Mesendoderm (in vitro differentiated cells): ENCODE data around the gene DESI2.
"Not testable (repeated sequence)": the region's sequence is repeated elsewhere in the genome, so short reads cannot be mapped to it uniquely, and the experiment has no call there.

Experiments
- DNase-seq: peaks from one replicate; pipeline ENCODE4 v3.0.0; 2013
- H2AK5ac ChIP-seq: 2 replicates; pipeline ENCODE4 v1.6.1; 2013; ENCODE audit warnings: low read length, inconsistent platforms
- H2BK120ac ChIP-seq: 2 replicates; pipeline ENCODE4 v1.6.1; 2013; ENCODE audit warnings: low read depth, mild to moderate bottlenecking, low read length, moderate library complexity, mixed read lengths
- H2BK15ac ChIP-seq: replicated peaks from 2 replicates; pipeline ENCODE4 v1.6.1; 2013; ENCODE audit warnings: low read depth, mild to moderate bottlenecking, moderate library complexity
- H2BK5ac ChIP-seq: 2 replicates; pipeline ENCODE4 v1.6.1; 2013; ENCODE audit warnings: low read length, inconsistent platforms
- H3K18ac ChIP-seq: 2 replicates; pipeline ENCODE4 v1.6.1; 2013; ENCODE audit warnings: mild to moderate bottlenecking, low read length, mixed read lengths
- H3K23ac ChIP-seq: one replicate; pipeline ENCODE4 v1.6.1; 2013; ENCODE audit warnings: low read length
- H3K27ac ChIP-seq: 2 replicates; pipeline ENCODE4 v1.5.1; 2013; ENCODE audit warnings: low read depth, mild to moderate bottlenecking, inconsistent platforms, low read length, moderate library complexity
- H3K27me3 ChIP-seq: 2 replicates; pipeline ENCODE4 v1.6.1; 2013; ENCODE audit warnings: low read length, control low read depth, mild to moderate bottlenecking, inconsistent platforms; ENCODE audit not compliant: insufficient read depth, poor library complexity
- H3K36me3 ChIP-seq: 2 replicates; pipeline ENCODE4 v1.6.1; 2013; ENCODE audit warnings: low read length, inconsistent platforms; ENCODE audit not compliant: control insufficient read depth, insufficient read depth
- H3K4ac ChIP-seq: one replicate; pipeline ENCODE4 v1.6.1; 2013; ENCODE audit warnings: low read depth, mild to moderate bottlenecking, low read length, moderate library complexity
- H3K4me1 ChIP-seq: 2 replicates; pipeline ENCODE4 v1.6.1; 2013; ENCODE audit warnings: low read depth, low read length, inconsistent platforms; ENCODE audit not compliant: control insufficient read depth
- H3K4me2 ChIP-seq: 2 replicates; pipeline ENCODE4 v1.6.1; 2013; ENCODE audit warnings: low read length
- H3K4me3 ChIP-seq: 2 replicates; pipeline ENCODE4 v1.5.1; 2013; ENCODE audit warnings: mild to moderate bottlenecking, low read length
- H3K56ac ChIP-seq: one replicate; pipeline ENCODE4 v1.6.1; 2013; ENCODE audit warnings: low read length
- H3K79me1 ChIP-seq: 2 replicates; pipeline ENCODE4 v1.6.1; 2013; ENCODE audit warnings: low read length, inconsistent platforms
- H3K79me2 ChIP-seq: 2 replicates; pipeline ENCODE4 v1.6.1; 2013; ENCODE audit warnings: mild to moderate bottlenecking, low read length; ENCODE audit not compliant: control insufficient read depth, insufficient read depth
- H3K9ac ChIP-seq: 2 replicates; pipeline ENCODE4 v1.6.1; 2013; ENCODE audit warnings: low read length, inconsistent platforms
- H4K5ac ChIP-seq: one replicate; pipeline ENCODE4 v1.6.1; 2013; ENCODE audit warnings: low read length
- H4K8ac ChIP-seq: one replicate; pipeline ENCODE4 v1.6.1; 2013; ENCODE audit warnings: low read depth, mild to moderate bottlenecking, control low read depth, low read length, moderate library complexity
- WGBS: extraction: QIAGEN DNeasy Blood & Tissue Kit; methylation state at CpG from one replicate; pipeline ENCODE4 v1.1.7; 2013; ENCODE audit warnings: low lambda C conversion rate, missing lambda C conversion rate; ENCODE audit not compliant: insufficient coverage; ENCODE audit errors: extremely low coverage; 5-methylcytosine and 5-hydroxymethylcytosine counted together

The DESI2 gene

GRCh38 chr1:244657421-244657820, 4.5 kb downstream of the DESI2 start:
- no peak overlapping the region for H3K4ac ChIP-seq
- H3K79me2 ChIP-seq: peaks cover 59% of the 10 kb centered on the region
- no peak for DNase-seq
- no peak overlapping the region for H3K18ac ChIP-seq
- H3K4me2 ChIP-seq: no peak overlapping the region
- H3K4me1 ChIP-seq: peaks cover 2% of the 10 kb centered on the region
- H2BK120ac ChIP-seq: no peak overlapping the region
- no peak overlapping the region for H3K9ac ChIP-seq
- H4K8ac ChIP-seq: no peak overlapping the region
- H2BK5ac ChIP-seq: no peak overlapping the region
- H4K5ac ChIP-seq: no peak overlapping the region
- H3K79me1 ChIP-seq: peaks cover 16% of the 10 kb centered on the region
- H3K27ac ChIP-seq: no peak overlapping the region
- H2BK15ac ChIP-seq: no peak overlapping the region
- H3K23ac ChIP-seq: no peak overlapping the region
- H3K4me3 ChIP-seq: no peak overlapping the region
- no CpG with 5 or more reads among the region's 3 CpGs for WGBS
- H3K56ac ChIP-seq: no peak overlapping the region
- H3K36me3 ChIP-seq: peaks cover 2% of the 10 kb centered on the region
- H2AK5ac ChIP-seq: no peak overlapping the region
- no peaks in the 10 kb centered on the region for H3K27me3 ChIP-seq

DNA sequence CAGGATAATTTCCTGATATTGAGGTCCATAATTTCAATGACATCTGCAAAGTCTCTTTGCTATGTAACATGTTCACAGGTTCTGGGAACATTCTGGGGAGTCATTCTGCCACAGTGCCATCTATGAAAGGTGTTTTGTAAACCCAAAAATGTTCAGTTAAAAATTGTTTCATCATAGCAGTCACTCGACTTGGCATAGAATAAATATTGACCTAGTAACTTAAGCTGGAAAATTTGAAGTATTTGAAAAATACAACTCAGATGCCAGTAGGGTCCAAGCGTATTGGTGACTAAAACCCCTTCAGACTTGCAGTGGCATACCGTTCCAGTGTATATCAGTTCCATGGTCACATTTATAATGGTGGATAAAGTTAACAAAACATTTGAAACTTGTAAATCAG, 6.8 kb downstream of the DESI2 start:
- Histone ChIP-seq H2BK120ac (no peak overlapping the region), H3K27ac (no peak overlapping the region), H3K18ac (no peak overlapping the region), H3K36me3 (peaks cover 2% of the 10 kb centered on the region), H3K9ac (no peak overlapping the region), H3K27me3 (no peaks in the 10 kb centered on the region), H3K4ac (no peak overlapping the region), H4K8ac (no peak overlapping the region), H2BK15ac (no peak overlapping the region), H3K4me2 (no peak overlapping the region), H3K4me3 (no peak overlapping the region), H2BK5ac (no peak overlapping the region), H3K79me1 (peaks cover 18% of the 10 kb centered on the region), H3K79me2 (peaks cover 52% of the 10 kb centered on the region), H3K56ac (no peak overlapping the region), H2AK5ac (no peak overlapping the region), H3K4me1 (peaks cover 2% of the 10 kb centered on the region), H3K23ac (no peak overlapping the region), H4K5ac (no peak overlapping the region)
- no peak for DNase-seq
- WGBS: no CpG with 5 or more reads among the region's 3 CpGs

DNA sequence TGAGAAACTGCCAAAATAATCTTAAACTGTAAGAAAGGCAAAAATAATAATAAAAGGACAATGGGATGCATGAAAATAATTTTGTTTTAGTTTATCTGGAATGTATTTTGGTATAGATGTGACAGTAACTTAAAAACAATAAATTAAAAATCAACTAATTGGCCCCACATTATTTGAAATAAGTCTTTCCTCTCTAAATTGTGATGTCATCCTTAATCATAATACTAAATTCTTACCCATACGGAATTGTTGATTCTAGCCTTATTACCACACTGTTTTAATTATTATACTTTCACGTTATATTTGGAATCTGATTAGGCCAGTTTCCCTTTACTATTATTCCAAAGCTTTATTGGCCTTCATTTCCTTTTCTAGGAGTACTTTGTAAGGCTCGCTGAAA, 7.7 kb downstream of the DESI2 start:
- no peak for DNase-seq
- no peak overlapping the region for H3K9ac ChIP-seq
- H2BK15ac ChIP-seq: no peak overlapping the region
- no peak overlapping the region for H2BK5ac ChIP-seq
- H3K4me1 ChIP-seq: no peaks in the 10 kb centered on the region
- H3K4me3 ChIP-seq: no peak overlapping the region
- no peak overlapping the region for H3K56ac ChIP-seq
- H3K27me3 ChIP-seq: no peaks in the 10 kb centered on the region
- H3K18ac ChIP-seq: no peak overlapping the region
- WGBS: no CpG with 5 or more reads among the region's 3 CpGs
- H3K79me1 ChIP-seq: peaks cover 21% of the 10 kb centered on the region
- H3K23ac ChIP-seq: no peak overlapping the region
- no peak overlapping the region for H2AK5ac ChIP-seq
- no peak overlapping the region for H3K27ac ChIP-seq
- H3K4me2 ChIP-seq: no peak overlapping the region
- H3K79me2 ChIP-seq: peaks cover 53% of the 10 kb centered on the region
- H2BK120ac ChIP-seq: no peak overlapping the region
- H3K4ac ChIP-seq: no peak overlapping the region
- H4K5ac ChIP-seq: no peak overlapping the region
- H4K8ac ChIP-seq: no peak overlapping the region
- peaks cover 2% of the 10 kb centered on the region for H3K36me3 ChIP-seq

GRCh38 chr1:244661569-244662312, 8.8 kb downstream of the DESI2 start:
- H3K27me3 ChIP-seq, H2BK5ac ChIP-seq, H2AK5ac ChIP-seq, H3K23ac ChIP-seq, H3K36me3 ChIP-seq, H2BK120ac ChIP-seq, H3K4me3 ChIP-seq, H2BK15ac ChIP-seq, H3K9ac ChIP-seq, H3K4me1 ChIP-seq, H4K8ac ChIP-seq, H4K5ac ChIP-seq, H3K56ac ChIP-seq, H3K18ac ChIP-seq, H3K27ac ChIP-seq, DNase-seq, H3K4ac ChIP-seq, H3K4me2 ChIP-seq: not testable (repeated sequence)
- Histone ChIP-seq H3K79me1 (peaks cover 16% of the 10 kb centered on the region), H3K79me2 (peaks cover 52% of the 10 kb centered on the region)
- WGBS: no CpG with 5 or more reads among the region's 4 CpGs

- Histone ChIP-seq H3K79me1 (peaks cover 13% of the 10 kb centered on the region), H3K36me3 (peaks cover 2% of the 10 kb centered on the region), H2BK5ac (no peak overlapping the region), H3K79me2 (peaks cover 48% of the 10 kb centered on the region), H2BK120ac (no peak overlapping the region), H3K27me3 (no peaks in the 10 kb centered on the region), H3K56ac (peak overlapping the region; percentile 15), H4K8ac (no peak overlapping the region), H4K5ac (no peak overlapping the region), H3K9ac (no peak overlapping the region), H3K4me1 (no peaks in the 10 kb centered on the region), H3K4ac (no peak overlapping the region), H3K4me2 (no peak overlapping the region), H3K23ac (no peak overlapping the region), H3K18ac (no peak overlapping the region), H3K27ac (no peak overlapping the region), H2AK5ac (no peak overlapping the region), H2BK15ac (no peak overlapping the region), H3K4me3 (no peak overlapping the region)
- DNase-seq: peak; percentile 12
- no CpG with 5 or more reads among the region's 2 CpGs for WGBS
These were observed 9.7 kb downstream of the DESI2 start for GRCh38 chr1:244662599-244662998.

DNA sequence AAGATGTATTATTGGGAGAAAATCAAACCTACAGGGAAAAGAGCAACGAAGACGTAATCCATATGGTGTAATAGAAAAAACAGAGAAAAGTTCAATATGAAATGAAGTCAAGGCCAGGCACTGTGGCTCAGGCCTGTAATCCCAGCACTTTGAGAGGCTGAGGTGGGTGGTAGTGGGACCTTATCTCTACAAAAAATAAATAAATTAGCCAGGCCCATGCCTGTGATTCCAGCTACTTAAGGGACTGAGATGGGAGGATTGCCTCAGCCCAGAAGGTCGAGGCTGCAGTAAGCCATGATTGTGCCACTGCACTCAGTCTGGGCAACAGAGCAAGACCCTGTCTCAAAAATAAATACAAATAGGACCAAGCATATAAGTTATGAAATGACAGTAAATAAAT, 11.4 kb downstream of the DESI2 start:
- Histone ChIP-seq H3K27me3 (no peaks in the 10 kb centered on the region), H2BK15ac (no peak overlapping the region), H3K18ac (no peak overlapping the region), H3K36me3 (peaks cover 1% of the 10 kb centered on the region), H3K79me1 (peaks cover 11% of the 10 kb centered on the region), H3K4ac (no peak overlapping the region), H3K4me2 (no peak overlapping the region), H2AK5ac (no peak overlapping the region), H3K79me2 (peaks cover 40% of the 10 kb centered on the region), H2BK120ac (no peak overlapping the region), H2BK5ac (no peak overlapping the region), H4K8ac (no peak overlapping the region), H3K4me3 (no peak overlapping the region), H3K56ac (no peak overlapping the region), H3K9ac (no peak overlapping the region), H3K23ac (no peak overlapping the region), H3K27ac (no peak overlapping the region), H4K5ac (no peak overlapping the region), H3K4me1 (no peaks in the 10 kb centered on the region)
- DNase-seq: peak; percentile 32
- no CpG with 5 or more reads among the region's 3 CpGs for WGBS
